Subcutaneous adipose tissue (tissue), 4 donors: ENCODE measurements around the gene DUT. TPM values are rescaled to one million over a fixed set of nuclear protein-coding genes. Genes with fewer than 3 reads are reported as not detected.

Source experiments
- total RNA-seq, 4 donors: library from RNA; depleted of rRNA; stranded (reverse); fragments of >200 nt; gene quantifications; one replicate each; pipeline ENCODE4 v1.1.0, GENCODE V29; 2016
- TF ChIP-seq, protein P1 (sequence below): fragments of 450-650 bp; IDR thresholded peaks from one replicate; pipeline ENCODE4 v1.5.1; 2016; ENCODE audit warnings: low read depth, mild to moderate bottlenecking, control low read depth, antibody characterized with exemption, moderate library complexity

Gene DUT
- total RNA-seq, 4 donors from 2014 or later = 87.6 to 144 (median 93.1) TPM

DNA sequence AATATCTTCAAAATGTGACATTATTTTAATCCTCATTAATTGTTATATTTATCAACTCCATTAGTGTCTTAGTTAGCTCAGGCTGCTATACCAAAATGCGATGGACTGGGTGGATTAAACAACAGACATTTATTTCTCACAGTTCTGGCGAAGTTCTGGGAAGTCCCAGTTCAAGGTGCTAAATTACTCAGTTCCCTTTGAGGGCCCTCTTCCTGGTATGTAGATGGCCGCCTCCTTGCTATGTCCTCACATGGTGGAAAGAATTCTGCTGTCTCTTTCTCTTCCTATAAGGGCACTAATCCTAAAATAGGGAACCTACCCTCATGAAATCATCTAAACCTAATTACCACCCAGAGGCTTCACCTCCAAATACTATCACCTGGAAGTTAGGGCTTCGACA is 38.8 kb upstream of the DUT start:
- TF ChIP-seq, protein P1, sequence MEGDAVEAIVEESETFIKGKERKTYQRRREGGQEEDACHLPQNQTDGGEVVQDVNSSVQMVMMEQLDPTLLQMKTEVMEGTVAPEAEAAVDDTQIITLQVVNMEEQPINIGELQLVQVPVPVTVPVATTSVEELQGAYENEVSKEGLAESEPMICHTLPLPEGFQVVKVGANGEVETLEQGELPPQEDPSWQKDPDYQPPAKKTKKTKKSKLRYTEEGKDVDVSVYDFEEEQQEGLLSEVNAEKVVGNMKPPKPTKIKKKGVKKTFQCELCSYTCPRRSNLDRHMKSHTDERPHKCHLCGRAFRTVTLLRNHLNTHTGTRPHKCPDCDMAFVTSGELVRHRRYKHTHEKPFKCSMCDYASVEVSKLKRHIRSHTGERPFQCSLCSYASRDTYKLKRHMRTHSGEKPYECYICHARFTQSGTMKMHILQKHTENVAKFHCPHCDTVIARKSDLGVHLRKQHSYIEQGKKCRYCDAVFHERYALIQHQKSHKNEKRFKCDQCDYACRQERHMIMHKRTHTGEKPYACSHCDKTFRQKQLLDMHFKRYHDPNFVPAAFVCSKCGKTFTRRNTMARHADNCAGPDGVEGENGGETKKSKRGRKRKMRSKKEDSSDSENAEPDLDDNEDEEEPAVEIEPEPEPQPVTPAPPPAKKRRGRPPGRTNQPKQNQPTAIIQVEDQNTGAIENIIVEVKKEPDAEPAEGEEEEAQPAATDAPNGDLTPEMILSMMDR = no peak

DNA sequence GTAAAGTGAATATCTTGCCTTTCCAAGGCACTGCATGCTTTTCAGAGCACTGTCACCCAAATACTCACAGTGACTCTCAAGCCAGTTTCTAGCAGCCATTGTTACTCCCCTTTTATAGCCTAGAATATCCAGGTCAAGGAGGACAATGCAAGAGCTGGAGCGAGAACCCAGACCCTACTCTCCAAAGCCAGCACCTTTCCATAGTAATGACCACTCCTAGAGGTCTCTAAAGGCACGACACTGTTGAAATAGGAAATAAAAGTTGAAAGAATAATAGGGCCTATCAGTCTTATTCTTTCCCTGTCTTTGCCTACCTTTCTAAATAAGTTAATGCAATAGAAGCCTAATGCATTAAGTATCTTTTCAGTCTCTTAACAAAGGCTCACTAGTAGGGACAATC is 33.6 kb upstream of the DUT start:
- TF ChIP-seq, protein P1 = no peak

DNA sequence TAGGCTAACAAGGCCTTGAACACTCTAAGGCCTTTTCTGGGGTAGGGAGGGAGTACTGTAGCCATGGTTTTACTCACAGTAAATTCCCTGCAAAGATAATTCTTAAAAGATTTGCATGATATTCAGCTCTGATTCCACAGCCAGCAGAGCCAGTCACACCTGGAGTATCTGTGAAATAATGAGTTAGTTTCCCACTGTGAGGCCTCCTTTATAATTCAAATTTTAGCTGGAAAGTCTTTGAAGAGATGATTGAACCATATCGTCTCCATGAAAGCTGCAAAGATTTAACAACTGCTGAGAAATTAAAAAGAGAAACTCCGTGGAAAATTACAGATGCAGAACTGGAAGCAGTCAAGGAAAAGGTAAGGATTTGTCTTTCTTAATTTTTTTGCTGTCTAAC is 32.3 kb upstream of the DUT start:
- TF ChIP-seq, protein P1 = no peak

GRCh38 chr15:48300038-48300437 is 31.2 kb upstream of the DUT start:
- TF ChIP-seq, protein P1 = no peak

DNA sequence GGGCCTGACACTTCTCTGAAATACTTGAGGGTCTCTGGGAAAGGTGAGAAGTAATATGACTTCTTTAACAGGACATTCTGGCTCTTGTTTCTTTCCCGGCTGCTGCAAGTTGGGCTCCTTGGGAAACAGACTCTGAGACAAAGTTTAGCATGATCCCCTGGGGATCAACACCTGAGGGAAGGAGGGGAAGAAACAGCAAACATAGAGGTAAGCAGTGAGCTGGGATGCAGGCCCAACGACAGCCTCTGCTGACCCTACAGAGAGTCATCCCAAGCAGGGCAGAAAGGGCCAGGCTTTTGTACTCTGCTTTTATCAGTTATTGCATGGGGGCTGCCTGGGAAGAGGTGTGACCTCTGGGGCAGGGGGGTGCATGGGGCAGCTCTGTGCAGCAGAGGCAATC is 26.8 kb upstream of the DUT start:
- TF ChIP-seq, protein P1 = no peak

GRCh38 chr15:48306639-48307038 is 24.6 kb upstream of the DUT start:
- TF ChIP-seq, protein P1 = no peak

DNA sequence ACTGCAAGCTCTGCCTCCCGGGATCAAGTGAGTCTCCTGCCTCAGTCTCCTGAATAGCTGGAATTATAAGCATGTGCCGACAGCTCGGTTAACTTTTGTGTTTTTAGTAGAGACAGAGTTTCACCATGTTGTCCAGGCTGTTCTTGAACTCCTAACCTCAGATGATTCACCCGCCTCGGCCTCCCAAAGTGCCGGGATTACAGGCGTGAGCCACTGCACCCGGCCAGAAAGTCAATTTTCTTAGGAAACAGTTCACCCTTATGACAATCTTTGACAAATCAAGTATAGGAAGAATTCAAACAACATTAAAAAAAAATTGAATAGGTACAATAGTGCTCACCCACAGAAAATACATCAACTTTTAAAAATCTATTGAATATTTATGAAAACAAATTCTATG is 23.6 kb upstream of the DUT start:
- TF ChIP-seq, protein P1 = no peak
